ENCODE measurements around the gene CDH23. TPM values are rescaled to one million over a fixed set of nuclear protein-coding genes. Genes with fewer than 3 reads are reported as not detected.

The CDH23 gene
- total and polyA plus RNA-seq, 8 donors, result 3.4 to 64.6 (median 9.9) TPM

GRCh38 chr10:71388583-71389310, 8.0 kb upstream of the CDH23 start:
- DNase-seq (no peak), FAIRE-seq (no peak), ATAC-seq (no peak)
- Histone ChIP-seq H3K27ac (no peak overlapping the region), H3K27me3 (no peaks in the 10 kb centered on the region), H3K9me3 (no peaks in the 10 kb centered on the region), H3K4me1 (no peaks in the 10 kb centered on the region), H3K4me3 (no peak overlapping the region), H3K36me3 (no peaks in the 10 kb centered on the region)
- no peak for TF ChIP-seq CTCF (IDR thresholded peaks at IDR 0.05)
- intact Hi-C loops (cut with DNase I), result loop anchor here in 1 of 3 donors (10.0 kb wide), 2 partner anchors 326 to 426 kb away; partner anchors contain the start of gene C10orf105
- 63 to 76% methylated on average over 8 of the region's 8 CpGs for WGBS, 2 donors

GRCh38 chr10:71389768-71390460, 6.8 kb upstream of the CDH23 start:
- DNase-seq (no peak), FAIRE-seq (no peak), ATAC-seq (no peak)
- H3K4me3 ChIP-seq, result no peak overlapping the region
- no peaks in the 10 kb centered on the region for H3K36me3 ChIP-seq
- no peak overlapping the region for H3K27ac ChIP-seq
- WGBS, 2 donors, result 71 to 74% methylated on average over 14 of the region's 14 CpGs
- H3K9me3 ChIP-seq, result no peaks in the 10 kb centered on the region
- no peaks in the 10 kb centered on the region for H3K4me1 ChIP-seq
- intact Hi-C loops (cut with DNase I), result loop anchor here in 1 of 3 donors (5.0 to 10.0 kb wide), 3 partner anchors 182 to 425 kb away; partner anchors contain the start of gene C10orf105
- no peak for TF ChIP-seq CTCF (IDR thresholded peaks at IDR 0.05)
- H3K27me3 ChIP-seq, result no peaks in the 10 kb centered on the region

GRCh38 chr10:71390461-71390835, 6.3 kb upstream of the CDH23 start:
- ATAC-seq, result no peak

GRCh38 chr10:71390921-71391690, 5.6 kb upstream of the CDH23 start:
- H3K4me3 ChIP-seq, result no peak overlapping the region
- no peak overlapping the region for H3K27ac ChIP-seq
- H3K4me1 ChIP-seq, result no peaks in the 10 kb centered on the region
- no peak for TF ChIP-seq CTCF (IDR thresholded peaks at IDR 0.05)
- DNase-seq (no peak), FAIRE-seq (no peak), ATAC-seq (no peak)
- H3K27me3 ChIP-seq, result no peaks in the 10 kb centered on the region
- H3K9me3 ChIP-seq, result no peaks in the 10 kb centered on the region
- 54 to 60% methylated on average over 3 of the region's 3 CpGs for WGBS, 2 donors
- no peaks in the 10 kb centered on the region for H3K36me3 ChIP-seq
- intact Hi-C loops (cut with DNase I), result loop anchor here in 1 of 3 donors (5.0 kb wide), 1 partner anchor 181 kb away; no protein-coding TSS in a partner anchor

More at GRCh38 chr10:71390461-71390835, 6.3 kb upstream of the CDH23 start:
- no peaks in the 10 kb centered on the region for H3K27me3 ChIP-seq
- intact Hi-C loops (cut with DNase I), result loop anchor here in 1 of 3 donors (5.0 kb wide), 1 partner anchor 182 kb away; no protein-coding TSS in a partner anchor
- no peaks in the 10 kb centered on the region for H3K36me3 ChIP-seq
- H3K4me1 ChIP-seq, result no peaks in the 10 kb centered on the region
- 35 to 47% methylated on average over 10 of the region's 10 CpGs for WGBS, 2 donors
- no peak overlapping the region for H3K27ac ChIP-seq
- no peak overlapping the region for H3K4me3 ChIP-seq
- TF ChIP-seq CTCF (IDR thresholded peaks at IDR 0.05), result no peak
- no peak for DNase-seq
- no peaks in the 10 kb centered on the region for H3K9me3 ChIP-seq
- FAIRE-seq, result no peak
